ENCODE results near the gene ZNF730. TPM values are rescaled to one million over a fixed set of nuclear protein-coding genes. Genes with fewer than 3 reads are reported as not detected.
"Not testable (repeated sequence)": the region's sequence is repeated elsewhere in the genome, so short reads cannot be mapped to it uniquely, and the experiment has no call there.

The ZNF730 gene
- polyA plus RNA-seq (ENCODE audit: insufficient read length in 4 of 4), result 10 to 100 TPM in 1 of 4 donors, 1 to 10 TPM in 3; 4.9 to 10.2 (median 7.8) TPM

- DNase-seq (ENCODE audit: low read depth in 4 of 4, low spot score in 3 of 4), result peak; percentile 48 to 71 (median 62)
These were observed at the start of gene ZNF730 for GRCh38 chr19:23116802-23117571. Gene ZNF730 (plus strand): TSS chr19:23117025. CDS start chr19:23117174, 149 bp downstream.

GRCh38 chr19:23070353-23071146 is 46.3 kb upstream of the ZNF730 start:
- peak in 3 of 4 donors; percentile 25 to 52 (median 48) for DNase-seq (ENCODE audit: low read depth in 4 of 4, low spot score in 3 of 4)

GRCh38 chr19:23071147-23071511 is 45.7 kb upstream of the ZNF730 start:
- peak; percentile 29 to 50 (median 44) for DNase-seq (ENCODE audit: low read depth in 4 of 4, low spot score in 3 of 4)

- peak; percentile 65 to 79 (median 72) for DNase-seq (ENCODE audit: low read depth in 4 of 4, low spot score in 3 of 4)
These were observed 41.6 kb upstream of the ZNF730 start for GRCh38 chr19:23075031-23075733.

GRCh38 chr19:23077776-23078175 is 39.0 kb upstream of the ZNF730 start:
- not testable (repeated sequence) for DNase-seq (ENCODE audit: low read depth in 4 of 4, low spot score in 3 of 4)

- no peak for DNase-seq (ENCODE audit: low read depth in 4 of 4, low spot score in 3 of 4)
These were observed 23.0 kb upstream of the ZNF730 start for GRCh38 chr19:23093832-23094231.

GRCh38 chr19:23095418-23095817 is 21.4 kb upstream of the ZNF730 start:
- DNase-seq (ENCODE audit: low read depth in 4 of 4, low spot score in 3 of 4), result no peak

GRCh38 chr19:23098286-23098685 is 18.5 kb upstream of the ZNF730 start:
- no peak for DNase-seq (ENCODE audit: low read depth in 4 of 4, low spot score in 3 of 4)

GRCh38 chr19:23098988-23099387 is 17.8 kb upstream of the ZNF730 start:
- no peak for DNase-seq (ENCODE audit: low read depth in 4 of 4, low spot score in 3 of 4)

- no peak for DNase-seq (ENCODE audit: low read depth in 4 of 4, low spot score in 3 of 4)
These were observed 16.9 kb upstream of the ZNF730 start for GRCh38 chr19:23099966-23100365.

- DNase-seq (ENCODE audit: low read depth in 4 of 4, low spot score in 3 of 4), result no peak
These were observed 15.6 kb upstream of the ZNF730 start for GRCh38 chr19:23101241-23101640.

GRCh38 chr19:23118400-23118799 is 1.6 kb downstream of the ZNF730 start:
- no peak for DNase-seq (ENCODE audit: low read depth in 4 of 4, low spot score in 3 of 4)

GRCh38 chr19:23134211-23134610 is 17.4 kb downstream of the ZNF730 start:
- not testable (repeated sequence) for DNase-seq (ENCODE audit: low read depth in 4 of 4, low spot score in 3 of 4)

- DNase-seq (ENCODE audit: low read depth in 4 of 4, low spot score in 3 of 4), result no peak
These were observed 29.0 kb downstream of the ZNF730 start for GRCh38 chr19:23145617-23146415.

GRCh38 chr19:23160766-23161165 is 43.9 kb downstream of the ZNF730 start:
- DNase-seq (ENCODE audit: low read depth in 4 of 4, low spot score in 3 of 4), result no peak

- not testable (repeated sequence) for DNase-seq (ENCODE audit: low read depth in 4 of 4, low spot score in 3 of 4)
These were observed 51.5 kb downstream of the ZNF730 start for GRCh38 chr19:23168286-23168685.

- no peak for DNase-seq (ENCODE audit: low read depth in 4 of 4, low spot score in 3 of 4)
These were observed 66.4 kb downstream of the ZNF730 start for GRCh38 chr19:23183251-23183650.

GRCh38 chr19:23190341-23190740 is 73.5 kb downstream of the ZNF730 start:
- DNase-seq (ENCODE audit: low read depth in 4 of 4, low spot score in 3 of 4), result no peak

All from left renal pelvis (tissue), 4 donors.